Omental fat pad (tissue), 4 donors: ENCODE results near the gene UBE2V1. TPM values are rescaled to one million over a fixed set of nuclear protein-coding genes. Genes with fewer than 3 reads are reported as not detected.
"Not testable (repeated sequence)": the region's sequence is repeated elsewhere in the genome, so short reads cannot be mapped to it uniquely, and the experiment has no call there.

ENCODE experiments used
- ATAC-seq: fragments of 150-250 bp; one replicate; pipeline ENCODE4 v1.9.1; 2016; ENCODE audit warnings: mild to moderate bottlenecking, moderate library complexity; ENCODE audit not compliant: low FRiP score
- DNase-seq: peaks from one replicate; pipeline ENCODE4 v3.0.0-alpha.2; 2019; ENCODE audit warnings: low spot score
- CTCF ChIP-seq, 3 donors: fragments of 450-650 bp; IDR thresholded peaks; one replicate each; pipeline ENCODE4 v1.5.1; 2016 to 2017; ENCODE audit warnings: antibody characterized with exemption in 3 of 3, mild to moderate bottlenecking in 3 of 3, moderate library complexity in 2 of 3
- total RNA-seq, 4 donors: library from RNA; depleted of rRNA; stranded (reverse); fragments of >200 nt; gene quantifications; one replicate each; pipeline ENCODE4 v1.1.0, GENCODE V29; 2016

UBE2V1 gene
- total RNA-seq, 4 donors from 2014 or later: 63.2 to 100 (median 72.6) TPM

DNA sequence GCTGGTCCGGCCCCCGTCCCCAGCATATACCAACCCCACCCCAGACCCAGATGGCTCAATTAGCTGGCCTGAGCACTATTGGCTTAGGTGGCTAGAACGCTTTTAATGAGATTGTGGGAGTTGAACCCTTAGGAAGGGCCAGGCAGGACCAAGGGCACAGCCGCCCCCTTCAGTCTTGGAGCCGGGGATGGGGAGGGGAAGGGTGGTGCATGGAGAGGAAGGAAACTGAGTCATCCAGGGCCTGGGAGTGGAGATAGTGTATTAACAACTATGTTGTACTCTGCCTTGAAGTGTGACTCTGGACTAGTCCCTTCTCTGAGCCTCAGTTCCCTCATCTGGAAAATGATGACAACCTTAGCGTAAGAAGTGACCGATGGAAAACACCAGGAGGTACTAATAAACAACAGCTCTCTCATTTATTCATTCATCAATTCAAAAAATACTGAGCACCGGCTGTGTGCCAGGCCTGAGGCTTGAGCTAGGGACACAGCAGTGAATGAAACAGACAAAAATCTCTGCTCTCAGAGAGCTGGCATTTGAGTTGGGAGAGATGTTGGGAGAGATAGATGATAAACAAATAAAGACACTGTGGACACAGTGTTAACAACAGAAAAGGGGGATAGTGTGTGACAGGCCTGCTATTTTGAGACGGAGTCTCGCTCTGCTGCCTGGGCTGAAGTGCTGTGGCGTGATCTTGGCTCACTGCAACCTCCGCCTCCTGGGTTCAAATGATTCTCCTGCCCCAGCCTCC lies 29.0 kb upstream of the UBE2V1 start:
- ATAC-seq: no peak
- TF ChIP-seq CTCF (IDR thresholded peaks at IDR 0.05): no peak
- no peak for DNase-seq

- TF ChIP-seq CTCF (IDR thresholded peaks at IDR 0.05): no peak
- no peak for DNase-seq
- ATAC-seq: no peak
Measured at GRCh38 chr20:50141018-50141675, 28.2 kb upstream of the UBE2V1 start.

DNA sequence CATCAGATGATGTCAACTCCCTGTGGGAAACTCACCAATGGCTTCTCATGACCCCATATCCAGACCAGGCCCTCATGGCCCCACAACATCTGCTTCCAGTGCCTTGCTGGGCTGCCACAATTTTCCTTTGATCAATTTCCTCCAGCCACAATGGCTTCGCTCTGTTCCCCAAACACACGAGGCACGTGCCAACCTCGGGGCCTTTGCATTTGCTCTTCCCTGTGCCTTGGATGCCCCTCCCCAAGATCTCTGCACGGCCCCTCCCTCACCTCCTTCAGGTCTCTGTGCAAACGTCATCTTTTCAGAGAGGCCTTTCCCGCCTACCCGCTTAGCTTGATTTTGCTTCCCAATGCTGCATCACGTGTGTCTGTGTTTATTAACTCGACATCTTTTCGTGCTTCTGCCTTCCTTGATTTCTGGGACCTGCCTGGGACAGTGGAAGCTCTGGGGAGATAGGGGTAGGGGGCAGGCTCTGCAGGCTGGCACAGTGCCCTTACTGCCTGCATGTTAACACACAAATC lies 27.4 kb upstream of the UBE2V1 start:
- DNase-seq: no peak
- TF ChIP-seq CTCF (IDR thresholded peaks at IDR 0.05): no peak

DNA sequence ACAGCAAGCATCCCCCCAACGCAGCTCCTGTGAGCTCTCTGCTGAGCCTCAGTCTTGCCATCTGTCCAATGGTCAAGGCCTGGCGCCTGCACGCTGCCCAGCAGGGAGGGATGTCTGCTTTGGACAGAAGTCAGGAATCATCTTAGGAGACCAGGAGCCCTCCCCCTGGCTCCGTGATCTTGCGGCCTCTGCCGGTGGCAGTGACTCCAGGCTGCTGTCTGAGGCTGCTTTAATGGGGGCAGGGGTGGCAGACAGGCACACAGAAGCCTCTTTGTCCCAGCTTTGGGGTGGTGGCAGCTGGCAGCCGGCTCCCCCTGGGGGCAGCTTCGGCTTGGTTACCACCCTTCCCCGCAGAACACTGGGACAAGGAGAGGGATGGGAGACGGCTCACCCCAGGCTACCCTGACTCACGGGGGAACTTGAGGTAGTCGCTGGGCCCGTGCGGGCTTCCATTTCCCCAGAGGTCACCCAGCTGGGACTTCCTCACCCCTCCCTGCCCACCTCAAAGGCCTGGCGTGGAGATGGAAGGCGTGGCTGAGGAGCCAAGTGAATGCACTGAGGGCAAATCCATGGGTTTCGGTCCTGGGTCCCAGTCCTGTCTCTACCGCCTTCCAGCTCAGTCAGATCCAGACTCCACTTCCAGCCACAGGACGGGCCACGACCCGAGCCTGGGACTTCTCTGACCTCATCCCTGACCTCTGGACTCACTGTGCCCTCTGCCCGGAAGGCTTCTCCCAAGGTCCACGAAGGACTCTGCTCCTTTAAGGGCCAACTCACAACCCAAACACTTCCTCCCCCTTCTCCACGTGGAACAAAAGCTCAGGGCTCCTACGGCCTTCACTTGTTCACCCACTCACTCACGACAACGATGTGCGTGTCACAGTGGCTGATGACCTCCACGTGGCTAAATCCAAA lies 25.8 kb upstream of the UBE2V1 start:
- DNase-seq (no peak), ATAC-seq (no peak)
- no peak for TF ChIP-seq CTCF (IDR thresholded peaks at IDR 0.05)

More for the DNA sequence above, 27.4 kb upstream of the UBE2V1 start:
- ATAC-seq: no peak

DNA sequence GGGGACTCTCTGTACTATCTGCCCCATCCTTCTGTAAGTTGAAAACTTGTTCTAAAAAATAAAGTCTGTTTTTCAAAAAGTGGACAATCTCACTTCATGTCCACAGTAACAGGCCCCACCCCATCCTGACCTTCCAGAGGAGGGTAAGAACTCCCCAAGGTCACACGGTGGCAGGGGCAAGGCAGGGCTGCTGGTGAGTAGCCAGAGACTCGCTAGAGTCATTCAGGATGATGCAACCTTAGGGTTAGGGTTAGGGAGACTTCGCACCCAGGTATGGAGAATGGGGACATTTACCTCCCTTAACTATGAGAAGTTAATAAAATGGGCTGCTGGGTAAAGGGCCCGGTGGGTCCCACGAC lies 25.1 kb upstream of the UBE2V1 start:
- DNase-seq: no peak
- ATAC-seq: no peak
- TF ChIP-seq CTCF (IDR thresholded peaks at IDR 0.05): no peak

DNA sequence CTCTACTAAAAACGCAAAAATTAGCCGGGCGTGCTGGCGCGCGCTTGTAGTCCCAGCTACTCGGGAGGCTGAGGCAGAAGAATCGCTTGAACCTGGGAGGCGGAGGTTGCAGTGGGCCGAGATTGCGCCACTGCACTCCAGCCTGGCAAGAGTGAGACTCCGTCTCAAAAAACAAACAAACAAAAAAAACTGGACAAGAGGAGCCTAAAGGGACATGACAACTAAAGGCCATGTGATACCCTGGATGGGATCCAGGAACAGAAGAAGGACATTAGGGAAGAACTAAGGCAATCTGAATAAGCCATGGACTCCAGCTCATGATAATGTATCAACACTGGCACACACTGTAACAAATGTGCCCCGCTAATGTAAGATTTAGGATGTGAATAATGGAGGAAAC lies 24.8 kb upstream of the UBE2V1 start:
- ATAC-seq, DNase-seq: not testable (repeated sequence)
